Thyroid gland (tissue), 4 donors: ENCODE measurements around the gene RXFP4. TPM values are rescaled to one million over a fixed set of nuclear protein-coding genes. Genes with fewer than 3 reads are reported as not detected.
A peak's percentile ranks its signal among the peaks of the same experiment; 100 is the strongest.

ENCODE experiments used
- DNase-seq, 2 donors: peaks; one replicate each; pipeline ENCODE4 v3.0.0-alpha.2; 2019
- H3K27ac ChIP-seq, 3 donors: fragments of 200-600 bp; sonication (generic); 1 replicate in 2 of 3; 2 replicates in 1 of 3; pipeline ENCODE4 v1.5.1; 2016 to 2019; ENCODE audit warnings: mild to moderate bottlenecking in 1 of 3, moderate library complexity in 1 of 3
- H3K27me3 ChIP-seq: fragments of 200-600 bp; sonication (generic); one replicate; pipeline ENCODE4 v1.5.1; 2019
- H3K36me3 ChIP-seq, 2 donors: fragments of 200-600 bp; sonication (generic); one replicate each; pipeline ENCODE4 v1.5.1; 2016 to 2019
- H3K4me1 ChIP-seq, 2 donors: fragments of 200-600 bp; sonication (generic); one replicate each; pipeline ENCODE4 v1.5.1; 2017 to 2019
- H3K4me3 ChIP-seq, 3 donors: fragments of 200-600 bp; sonication (generic); replicated peaks in 1 of 3; 1 replicate in 2 of 3; 2 replicates in 1 of 3; pipeline ENCODE4 v1.5.1; 2016; ENCODE audit warnings: mild to moderate bottlenecking in 1 of 3
- H3K9me3 ChIP-seq: fragments of 200-600 bp; sonication (generic); one replicate; pipeline ENCODE4 v1.5.1; 2017
- POLR2A ChIP-seq, 2 donors: fragments of 450-650 bp; IDR thresholded peaks; one replicate each; pipeline ENCODE4 v1.6.1; 2017; ENCODE audit warnings: antibody characterized with exemption in 2 of 2, mild to moderate bottlenecking in 2 of 2, moderate library complexity in 1 of 2
- WGBS, 2 donors: methylation state at CpG; one replicate each; pipeline ENCODE4 v1.1.5; 2017; 5-methylcytosine and 5-hydroxymethylcytosine counted together
- intact Hi-C: fragments of 100-400 bp; cut with DNase I; formaldehyde crosslinking; loops from one replicate; pipeline ENCODE4 v1.15.1; 2023
- total RNA-seq, 4 donors: library from RNA; depleted of rRNA; stranded (reverse); fragments of >200 nt; gene quantifications; one replicate each; pipeline ENCODE4 v1.2.3, GENCODE V29; 2016
- TF ChIP-seq, protein P1 (sequence below), 6 experiments: fragments of 200-600 bp in 3 of 6; fragments of 450-650 bp in 3 of 6; sonication (generic) in 3 of 6; IDR thresholded peaks; one replicate each; pipeline ENCODE4 v1.5.1; 2016 to 2019; ENCODE audit warnings: antibody characterized with exemption in 6 of 6, mild to moderate bottlenecking in 2 of 6, inconsistent platforms in 1 of 6, moderate library complexity in 1 of 6

The RXFP4 gene
- total RNA-seq, 4 donors from 2014 or later, result not detected

DNA sequence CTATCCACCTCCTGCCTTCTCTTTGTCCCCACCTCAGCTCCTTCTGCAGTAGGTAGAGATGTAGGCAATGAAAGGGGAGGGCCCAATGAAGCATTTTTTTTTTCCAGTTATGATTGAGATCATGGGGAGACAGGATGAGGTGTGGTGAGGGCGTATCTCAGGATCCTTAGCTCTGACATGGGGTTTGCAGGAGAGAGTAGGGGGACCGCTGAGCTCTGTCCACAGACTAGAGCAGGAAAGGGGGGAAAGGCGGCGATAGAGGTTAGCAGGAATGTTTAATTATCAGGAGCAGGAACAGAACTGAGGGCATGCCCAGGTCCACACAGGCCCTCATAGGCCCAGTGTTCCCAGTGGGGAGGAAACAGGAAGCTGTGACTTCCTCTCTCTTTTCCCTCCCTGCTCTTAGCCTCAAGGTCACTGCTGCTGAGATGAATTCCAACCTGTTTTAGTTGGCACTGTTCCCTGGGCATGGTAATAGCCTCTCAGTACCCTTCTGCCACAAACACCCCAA is 901 bp upstream of the RXFP4 start:
- Histone ChIP-seq H3K27ac (peak overlapping the region; percentile 76 to 87 (median 86)), H3K4me1 (peaks cover 46 to 60% of the 10 kb centered on the region in 2 donors), H3K27me3 (no peaks in the 10 kb centered on the region), H3K36me3 (no peaks in the 10 kb centered on the region), H3K9me3 (no peaks in the 10 kb centered on the region), H3K4me3 (no peak overlapping the region)
- no peak for TF ChIP-seq POLR2A (IDR thresholded peaks at IDR 0.05)
- TF ChIP-seq, protein P1, sequence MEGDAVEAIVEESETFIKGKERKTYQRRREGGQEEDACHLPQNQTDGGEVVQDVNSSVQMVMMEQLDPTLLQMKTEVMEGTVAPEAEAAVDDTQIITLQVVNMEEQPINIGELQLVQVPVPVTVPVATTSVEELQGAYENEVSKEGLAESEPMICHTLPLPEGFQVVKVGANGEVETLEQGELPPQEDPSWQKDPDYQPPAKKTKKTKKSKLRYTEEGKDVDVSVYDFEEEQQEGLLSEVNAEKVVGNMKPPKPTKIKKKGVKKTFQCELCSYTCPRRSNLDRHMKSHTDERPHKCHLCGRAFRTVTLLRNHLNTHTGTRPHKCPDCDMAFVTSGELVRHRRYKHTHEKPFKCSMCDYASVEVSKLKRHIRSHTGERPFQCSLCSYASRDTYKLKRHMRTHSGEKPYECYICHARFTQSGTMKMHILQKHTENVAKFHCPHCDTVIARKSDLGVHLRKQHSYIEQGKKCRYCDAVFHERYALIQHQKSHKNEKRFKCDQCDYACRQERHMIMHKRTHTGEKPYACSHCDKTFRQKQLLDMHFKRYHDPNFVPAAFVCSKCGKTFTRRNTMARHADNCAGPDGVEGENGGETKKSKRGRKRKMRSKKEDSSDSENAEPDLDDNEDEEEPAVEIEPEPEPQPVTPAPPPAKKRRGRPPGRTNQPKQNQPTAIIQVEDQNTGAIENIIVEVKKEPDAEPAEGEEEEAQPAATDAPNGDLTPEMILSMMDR (IDR thresholded peaks at IDR 0.05), result no peak
- intact Hi-C loops, result loop anchor here (5.0 kb wide), 1 partner anchor 37 kb away; the partner anchor contains the start of gene ARHGEF2
- peak; percentile 60 to 61 for DNase-seq
- 80 to 81% methylated on average over 4 of the region's 4 CpGs for WGBS, 2 donors

DNA sequence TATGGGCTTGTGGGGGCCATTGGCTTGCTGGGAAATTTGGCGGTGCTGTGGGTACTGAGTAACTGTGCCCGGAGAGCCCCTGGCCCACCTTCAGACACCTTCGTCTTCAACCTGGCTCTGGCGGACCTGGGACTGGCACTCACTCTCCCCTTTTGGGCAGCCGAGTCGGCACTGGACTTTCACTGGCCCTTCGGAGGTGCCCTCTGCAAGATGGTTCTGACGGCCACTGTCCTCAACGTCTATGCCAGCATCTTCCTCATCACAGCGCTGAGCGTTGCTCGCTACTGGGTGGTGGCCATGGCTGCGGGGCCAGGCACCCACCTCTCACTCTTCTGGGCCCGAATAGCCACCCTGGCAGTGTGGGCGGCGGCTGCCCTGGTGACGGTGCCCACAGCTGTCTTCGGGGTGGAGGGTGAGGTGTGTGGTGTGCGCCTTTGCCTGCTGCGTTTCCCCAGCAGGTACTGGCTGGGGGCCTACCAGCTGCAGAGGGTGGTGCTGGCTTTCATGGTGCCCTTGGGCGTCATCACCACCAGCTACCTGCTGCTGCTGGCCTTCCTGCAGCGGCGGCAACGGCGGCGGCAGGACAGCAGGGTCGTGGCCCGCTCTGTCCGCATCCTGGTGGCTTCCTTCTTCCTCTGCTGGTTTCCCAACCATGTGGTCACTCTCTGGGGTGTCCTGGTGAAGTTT is 550 bp downstream of the RXFP4 start:
- 83 to 90% methylated on average over 20 to 23 of the region's 29 CpGs for WGBS, 2 donors
- Histone ChIP-seq H3K27me3 (no peaks in the 10 kb centered on the region), H3K4me3 (no peak overlapping the region), H3K4me1 (peaks cover 55 to 69% of the 10 kb centered on the region in 2 donors), H3K9me3 (no peaks in the 10 kb centered on the region), H3K27ac (peak overlapping the region; percentile 76 to 87 (median 86)), H3K36me3 (peaks cover 0 to 4% of the 10 kb centered on the region in 2 donors)
- no peak for DNase-seq
- TF ChIP-seq, protein P1 (IDR thresholded peaks at IDR 0.05), result no peak
- no peak for TF ChIP-seq POLR2A (IDR thresholded peaks at IDR 0.05)
- intact Hi-C loops, result loop anchor here (5.0 kb wide), 1 partner anchor 35 kb away; the partner anchor contains the start of gene ARHGEF2

DNA sequence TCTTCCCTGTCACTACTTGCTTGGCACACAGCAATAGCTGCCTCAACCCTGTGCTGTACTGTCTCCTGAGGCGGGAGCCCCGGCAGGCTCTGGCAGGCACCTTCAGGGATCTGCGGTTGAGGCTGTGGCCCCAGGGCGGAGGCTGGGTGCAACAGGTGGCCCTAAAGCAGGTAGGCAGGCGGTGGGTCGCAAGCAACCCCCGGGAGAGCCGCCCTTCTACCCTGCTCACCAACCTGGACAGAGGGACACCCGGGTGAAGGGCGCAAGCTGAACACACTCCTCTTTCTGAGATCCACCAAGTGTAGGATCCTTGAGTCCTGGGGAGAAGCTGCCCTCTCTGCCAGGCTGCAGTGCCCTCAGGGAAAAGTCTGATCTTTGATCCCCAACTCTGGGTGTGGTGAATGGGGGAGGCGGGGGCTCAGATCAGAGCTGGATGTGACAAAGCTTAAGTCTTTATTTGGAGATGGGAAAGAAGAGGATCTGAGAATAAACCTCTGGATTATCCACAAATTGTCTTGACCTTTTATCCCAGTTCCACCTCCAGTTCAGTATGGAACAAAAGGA is 1.2 kb downstream of the RXFP4 start:
- WGBS, 2 donors, result 81 to 88% methylated on average over 8 to 9 of the region's 11 CpGs
- peaks cover 6 to 11% of the 10 kb centered on the region in 2 donors for H3K36me3 ChIP-seq

DNA sequence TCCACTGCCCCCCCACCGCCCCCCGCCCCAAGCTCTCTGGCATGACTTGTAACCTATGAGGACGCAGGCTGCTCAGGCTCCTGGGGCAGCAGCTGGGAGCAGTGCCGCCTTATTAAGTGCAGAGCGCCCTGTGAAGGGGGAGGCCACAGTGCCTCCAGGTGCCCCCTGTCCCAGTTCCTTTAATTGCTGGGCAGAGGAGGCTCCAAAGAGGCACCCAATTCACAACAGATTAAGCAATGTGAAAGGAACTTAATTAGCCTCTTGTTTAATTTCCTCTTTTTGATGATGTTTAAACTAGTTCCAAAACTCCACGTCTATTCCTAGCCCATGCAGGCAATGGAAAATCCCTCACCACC is 3.0 kb downstream of the RXFP4 start:
- intact Hi-C loops, result loop anchor here (5.0 kb wide), 1 partner anchor 33 kb away; the partner anchor contains the start of gene ARHGEF2
- peak overlapping the region in 1 of 3 donors; percentile 10 for H3K27ac ChIP-seq
- TF ChIP-seq, protein P1 (IDR thresholded peaks at IDR 0.05), result no peak
- TF ChIP-seq POLR2A (IDR thresholded peaks at IDR 0.05), result no peak
- H3K4me3 ChIP-seq, result no peak overlapping the region
- no peaks in the 10 kb centered on the region for H3K27me3 ChIP-seq
- H3K4me1 ChIP-seq, result peaks cover 43 to 54% of the 10 kb centered on the region in 2 donors
- H3K9me3 ChIP-seq, result no peaks in the 10 kb centered on the region
- H3K36me3 ChIP-seq, result peaks cover 24 to 29% of the 10 kb centered on the region in 2 donors
- no peak for DNase-seq
- WGBS, 2 donors, result 51 to 86% methylated on average over 6 of the region's 6 CpGs

More for the DNA sequence above, 1.2 kb downstream of the RXFP4 start:
- Histone ChIP-seq H3K4me3 (no peak overlapping the region), H3K9me3 (no peaks in the 10 kb centered on the region), H3K27me3 (no peaks in the 10 kb centered on the region), H3K27ac (peak overlapping the region in 2 of 3 donors; percentile 86 to 87), H3K4me1 (peaks cover 55 to 69% of the 10 kb centered on the region in 2 donors)
- DNase-seq, result no peak
- no peak for TF ChIP-seq POLR2A (IDR thresholded peaks at IDR 0.05)
- TF ChIP-seq, protein P1 (IDR thresholded peaks at IDR 0.05), result no peak
- intact Hi-C loops, result loop anchor here (5.0 kb wide), 1 partner anchor 35 kb away; the partner anchor contains the start of gene ARHGEF2
